Activated CD8-positive, alpha-beta T cell treated with anti-CD3 and anti-CD28 coated beads, Interleukin-2, amount 10 ng/mL, durations not matched to agents 7 days and 5 days (primary cell): Measurements from ENCODE around the gene P2RY1. TPM values are rescaled to one million over a fixed set of nuclear protein-coding genes. Genes with fewer than 3 reads are reported as not detected.

Experiments
- ATAC-seq: fragments of 150-1000 bp; cut with Tn5 transposase; one replicate; pipeline ENCODE4 v1.10.0; 2021; ENCODE audit warnings: moderate library complexity
- CTCF ChIA-PET: fragments of 350-600 bp; sonication (Branson Sonifier 250); formaldehyde crosslinking; loops from one replicate; lab custom pipeline; 2021; ENCODE audit warnings: antibody characterized with exemption; lab: Charles Lee
- POLR2A ChIA-PET: fragments of 350-600 bp; sonication (Branson Sonifier 250); formaldehyde crosslinking; loops from one replicate; lab custom pipeline; 2021; ENCODE audit warnings: antibody characterized with exemption; lab: Charles Lee
- DNase-seq: peaks from one replicate; pipeline ENCODE4 v3.0.0-alpha.2; 2020
- H3K27ac Mint-ChIP-seq: one replicate; pipeline ENCODE4 v1.8.0; 2021; ENCODE audit warnings: mild to moderate bottlenecking, mixed read lengths
- H3K27me3 Mint-ChIP-seq: one replicate; pipeline ENCODE4 v1.8.0; 2021; ENCODE audit warnings: low read depth, mixed read lengths
- H3K36me3 Mint-ChIP-seq: one replicate; pipeline ENCODE4 v1.8.0; 2021; ENCODE audit warnings: low read depth, mixed read lengths
- H3K4me1 Mint-ChIP-seq: one replicate; pipeline ENCODE4 v1.8.0; 2021; ENCODE audit warnings: low read depth, mixed read lengths
- H3K4me3 Mint-ChIP-seq: one replicate; pipeline ENCODE4 v1.8.0; 2021; ENCODE audit warnings: mild to moderate bottlenecking, mixed read lengths
- H3K9me3 Mint-ChIP-seq: one replicate; pipeline ENCODE4 v1.8.0; 2022; ENCODE audit warnings: mixed read lengths; ENCODE audit not compliant: insufficient read depth
- total RNA-seq, 2 experiments: library from RNA; stranded (reverse); gene quantifications; one replicate each; pipeline ENCODE4 v1.2.3, GENCODE V29; 2021

Gene P2RY1
- under 1 TPM; 0.37 to 0.44 TPM for total RNA-seq

DNA sequence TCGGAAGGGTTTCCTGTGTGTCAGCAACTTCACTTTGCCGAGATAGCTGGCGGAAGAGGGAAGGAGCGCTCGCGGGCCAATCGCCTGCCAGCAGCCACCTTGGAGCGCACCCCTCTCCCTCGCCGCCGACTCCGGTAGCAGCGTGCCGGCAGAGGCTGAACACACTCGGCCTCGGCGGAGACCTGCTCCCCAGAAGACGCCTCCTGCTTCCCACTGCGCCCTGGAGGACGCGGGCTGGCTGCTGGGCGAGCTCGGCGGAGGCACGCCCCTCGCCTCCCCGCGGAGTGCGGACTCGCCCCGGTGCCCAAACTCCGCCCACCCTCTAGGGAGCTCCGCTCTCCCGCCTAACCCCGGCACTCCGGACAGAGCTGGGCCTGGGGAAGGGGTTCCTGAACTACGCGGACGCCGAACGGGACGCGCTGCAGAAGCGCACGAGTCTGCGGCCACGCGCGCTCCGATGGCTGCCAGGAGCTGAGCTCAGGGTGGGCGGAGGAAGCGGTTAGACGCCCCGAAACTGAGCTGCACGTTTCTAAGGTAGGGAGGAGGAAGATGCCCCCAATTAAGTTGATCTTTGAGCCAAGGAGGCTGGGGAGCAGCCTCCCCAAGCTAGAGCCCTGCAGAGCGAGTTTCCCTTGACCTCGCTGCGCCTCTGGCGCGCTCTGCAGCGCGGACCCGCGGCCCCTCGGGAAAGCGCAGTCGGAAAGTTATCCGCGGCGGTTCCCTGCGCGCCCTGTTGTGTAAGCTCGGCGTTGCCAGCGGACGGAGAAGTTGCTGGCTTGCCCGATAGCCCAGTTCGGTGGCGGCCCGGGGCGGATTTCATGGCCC, at the start of gene P2RY1:
Gene P2RY1 (plus strand): TSS at position 356 of the 825 bp plus-strand sequence. CDS start 652 bp downstream, outside the sequence.
- ChIA-PET CTCF (interaction anchor here (1.0 kb wide), 1 partner anchor 13 kb away, joined by 3 read pairs; no protein-coding TSS in a partner anchor), POLR2A (no interaction called here)
- Mint-ChIP-seq H3K4me3 (peak within 1 kb of the TSS; percentile 82), H3K27me3 (peaks cover 48% of the 10 kb centered on the region), H3K9me3 (no peaks in the 10 kb centered on the region), H3K27ac (peak within 1 kb of the TSS; percentile 74), H3K4me1 (peaks cover 21% of the 10 kb centered on the region), H3K36me3 (no peaks in the 10 kb centered on the region)
- peak; percentile 84 for ATAC-seq
- peak; percentile 62 for DNase-seq

DNA sequence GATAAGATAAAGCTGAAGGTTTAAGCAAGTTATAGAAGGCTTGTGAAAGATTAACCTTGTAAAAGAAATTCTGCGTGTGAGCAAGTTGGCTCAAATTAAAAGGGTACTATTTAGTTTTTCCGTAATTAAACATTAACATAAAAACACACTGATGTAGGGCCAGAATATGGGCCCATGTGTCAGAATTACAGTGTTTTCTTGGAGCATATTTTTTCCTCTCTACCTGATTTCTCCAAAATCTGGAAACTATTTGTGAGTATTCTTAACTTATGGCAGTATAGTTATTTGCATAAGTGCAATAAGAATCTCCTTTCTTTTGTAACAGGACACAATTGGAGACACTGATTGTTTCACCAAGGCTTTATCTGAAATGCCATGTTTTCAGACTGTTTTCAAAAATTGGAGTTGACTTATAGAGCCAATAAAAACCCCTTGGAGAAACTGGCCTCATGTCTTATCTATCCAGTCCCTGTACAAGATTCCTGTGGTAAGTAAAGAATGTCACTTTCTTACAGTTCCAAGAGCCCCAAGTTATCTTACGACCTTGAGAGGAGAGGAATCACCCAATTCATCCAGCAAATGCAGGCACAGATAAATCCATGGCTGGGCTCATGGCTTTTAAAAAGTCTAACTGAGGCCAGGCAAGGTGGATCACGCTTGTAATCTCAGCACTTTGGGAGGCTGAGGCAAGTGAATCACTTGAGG, 47.8 kb upstream of the P2RY1 start:
- Mint-ChIP-seq H3K4me3 (no peak overlapping the region), H3K36me3 (no peaks in the 10 kb centered on the region), H3K27ac (no peak overlapping the region), H3K4me1 (no peaks in the 10 kb centered on the region), H3K9me3 (no peaks in the 10 kb centered on the region), H3K27me3 (peaks cover 2% of the 10 kb centered on the region)
- CTCF ChIA-PET = no interaction called here
- ATAC-seq (no peak), DNase-seq (no peak)
- POLR2A ChIA-PET = no interaction called here

DNA sequence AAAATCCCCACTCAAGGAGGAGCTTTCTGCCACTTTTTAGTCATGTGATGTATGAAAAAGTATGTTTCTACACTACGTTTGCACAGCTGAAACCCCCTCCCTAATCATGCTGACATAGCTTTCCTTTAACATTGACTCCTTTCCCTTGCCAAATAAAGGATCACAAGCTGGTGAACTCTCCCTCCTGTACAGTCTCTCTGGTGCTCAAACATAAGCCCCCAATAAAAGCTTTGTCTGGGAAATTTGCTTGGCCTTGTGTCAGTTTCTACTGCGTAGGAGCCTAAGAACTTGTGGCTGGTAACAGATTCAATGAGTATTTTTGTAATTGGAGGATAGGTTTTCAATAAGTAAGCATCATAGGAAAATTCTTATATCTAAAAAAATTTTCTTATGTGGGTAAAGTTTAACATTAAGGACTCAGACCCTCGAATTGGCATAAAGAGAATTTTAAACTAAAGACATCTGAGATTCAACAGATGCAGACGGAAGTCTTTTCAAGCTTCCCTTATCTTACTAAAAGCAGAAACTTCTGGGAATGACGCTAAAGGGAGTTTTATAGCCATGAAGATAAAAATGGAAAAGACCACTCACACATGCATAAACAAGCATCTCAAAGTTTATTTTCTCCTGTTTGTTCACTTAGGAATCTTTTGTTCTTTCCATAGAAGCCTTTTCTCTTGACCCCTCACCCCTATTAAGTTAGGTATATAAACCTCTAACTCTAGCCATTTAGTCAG, 44.1 kb upstream of the P2RY1 start:
- DNase-seq (no peak), ATAC-seq (no peak)
- no peaks in the 10 kb centered on the region for H3K36me3 Mint-ChIP-seq
- H3K9me3 Mint-ChIP-seq = no peaks in the 10 kb centered on the region
- H3K4me1 Mint-ChIP-seq = no peaks in the 10 kb centered on the region
- ChIA-PET POLR2A (interaction anchor here (0.6 kb wide), 1 partner anchor 172 kb away, joined by 3 read pairs; no protein-coding TSS in a partner anchor), CTCF (no interaction called here)
- H3K27me3 Mint-ChIP-seq = peaks cover 2% of the 10 kb centered on the region
- no peak overlapping the region for H3K4me3 Mint-ChIP-seq
- H3K27ac Mint-ChIP-seq = no peak overlapping the region

- Mint-ChIP-seq H3K9me3 (no peaks in the 10 kb centered on the region), H3K27me3 (peaks cover 2% of the 10 kb centered on the region), H3K36me3 (no peaks in the 10 kb centered on the region), H3K4me1 (no peaks in the 10 kb centered on the region), H3K4me3 (no peak overlapping the region), H3K27ac (no peak overlapping the region)
- POLR2A ChIA-PET = no interaction called here
- DNase-seq (no peak), ATAC-seq (no peak)
- CTCF ChIA-PET = no interaction called here
Measured at GRCh38 chr3:152793969-152794368, 41.0 kb upstream of the P2RY1 start.

GRCh38 chr3:152797751-152798432, 37.0 kb upstream of the P2RY1 start:
- no peaks in the 10 kb centered on the region for H3K4me1 Mint-ChIP-seq
- DNase-seq = no peak
- no peak for ATAC-seq
- no peak overlapping the region for H3K4me3 Mint-ChIP-seq
- H3K9me3 Mint-ChIP-seq = no peaks in the 10 kb centered on the region
- ChIA-PET CTCF (no interaction called here), POLR2A (interaction anchor here (0.6 kb wide), 2 partner anchors 28 to 1470 kb away, joined by 4 to 5 read pairs; no protein-coding TSS in a partner anchor)
- H3K27ac Mint-ChIP-seq = no peak overlapping the region
- H3K27me3 Mint-ChIP-seq = peaks cover 2% of the 10 kb centered on the region
- no peaks in the 10 kb centered on the region for H3K36me3 Mint-ChIP-seq

DNA sequence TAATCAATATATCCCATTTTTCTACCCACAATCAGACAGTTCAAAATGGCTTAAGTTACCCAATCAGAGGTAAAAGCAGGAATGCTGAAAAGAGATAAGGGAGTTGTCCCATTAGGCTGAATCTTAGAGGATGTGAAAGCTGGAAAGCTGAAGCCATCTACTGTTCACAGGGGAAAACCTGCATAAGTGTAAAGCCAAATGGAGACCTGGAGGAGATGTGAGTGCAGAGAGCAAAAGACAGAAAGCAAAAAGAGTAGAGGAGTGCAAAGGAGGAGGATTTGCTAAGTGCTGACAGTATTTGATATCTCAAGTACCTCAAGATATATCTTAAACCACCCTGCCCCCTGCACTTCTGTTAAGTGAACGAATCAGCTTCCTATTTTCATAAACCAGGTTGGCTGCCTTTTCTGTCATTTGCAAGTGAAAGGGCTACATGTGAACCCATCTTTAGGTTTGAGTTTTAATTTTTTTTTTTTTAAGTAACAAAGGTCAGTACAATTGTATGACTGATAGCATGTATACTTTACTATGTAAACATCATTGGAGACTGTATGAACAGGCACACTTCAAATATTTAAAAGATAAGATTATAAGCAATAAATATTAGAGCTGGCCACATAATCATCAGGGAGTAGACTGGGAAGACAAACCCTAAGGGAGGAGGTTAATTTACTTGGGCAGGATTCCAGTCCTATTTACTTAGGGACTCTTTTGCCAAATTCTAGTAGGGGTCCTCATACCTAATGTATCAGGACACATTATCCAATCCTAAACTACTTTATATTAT, 22.8 kb upstream of the P2RY1 start:
- H3K4me3 Mint-ChIP-seq = no peak overlapping the region
- no peak overlapping the region for H3K27ac Mint-ChIP-seq
- ATAC-seq (no peak), DNase-seq (no peak)
- ChIA-PET CTCF (no interaction called here), POLR2A (no interaction called here)
- H3K36me3 Mint-ChIP-seq = no peaks in the 10 kb centered on the region
- no peaks in the 10 kb centered on the region for H3K9me3 Mint-ChIP-seq
- H3K4me1 Mint-ChIP-seq = no peaks in the 10 kb centered on the region
- peaks cover 2% of the 10 kb centered on the region for H3K27me3 Mint-ChIP-seq

DNA sequence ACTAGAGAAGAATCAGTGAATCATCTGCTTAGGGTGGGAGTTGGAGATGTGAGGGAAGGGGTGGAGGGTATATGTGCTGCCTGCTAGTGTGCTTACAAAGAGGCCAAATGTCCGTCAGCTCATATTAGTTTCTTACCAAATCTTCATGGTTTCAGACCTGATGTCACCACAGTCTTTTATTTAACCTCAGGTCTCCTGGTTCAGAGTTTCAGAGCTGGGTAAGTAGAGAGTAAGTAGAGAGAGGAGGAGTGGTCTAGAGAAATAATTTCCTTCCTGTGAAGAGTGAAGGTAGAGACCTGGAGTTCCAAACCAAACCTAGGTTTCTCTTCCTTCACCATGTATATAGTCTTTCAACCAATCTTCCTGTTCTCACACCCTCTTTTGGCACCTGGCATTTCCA, 17.5 kb upstream of the P2RY1 start:
- ATAC-seq (no peak), DNase-seq (no peak)
- H3K4me1 Mint-ChIP-seq = no peaks in the 10 kb centered on the region
- H3K4me3 Mint-ChIP-seq = no peak overlapping the region
- POLR2A ChIA-PET = no interaction called here
- H3K27me3 Mint-ChIP-seq = peaks cover 6% of the 10 kb centered on the region
- CTCF ChIA-PET = no interaction called here
- no peak overlapping the region for H3K27ac Mint-ChIP-seq
- no peaks in the 10 kb centered on the region for H3K9me3 Mint-ChIP-seq
- no peaks in the 10 kb centered on the region for H3K36me3 Mint-ChIP-seq

GRCh38 chr3:152818027-152818426, 16.9 kb upstream of the P2RY1 start:
- no peak overlapping the region for H3K27ac Mint-ChIP-seq
- ATAC-seq = no peak
- no peaks in the 10 kb centered on the region for H3K36me3 Mint-ChIP-seq
- ChIA-PET POLR2A (no interaction called here), CTCF (no interaction called here)
- no peaks in the 10 kb centered on the region for H3K4me1 Mint-ChIP-seq
- DNase-seq = no peak
- H3K9me3 Mint-ChIP-seq = no peaks in the 10 kb centered on the region
- no peak overlapping the region for H3K4me3 Mint-ChIP-seq
- peaks cover 6% of the 10 kb centered on the region for H3K27me3 Mint-ChIP-seq

DNA sequence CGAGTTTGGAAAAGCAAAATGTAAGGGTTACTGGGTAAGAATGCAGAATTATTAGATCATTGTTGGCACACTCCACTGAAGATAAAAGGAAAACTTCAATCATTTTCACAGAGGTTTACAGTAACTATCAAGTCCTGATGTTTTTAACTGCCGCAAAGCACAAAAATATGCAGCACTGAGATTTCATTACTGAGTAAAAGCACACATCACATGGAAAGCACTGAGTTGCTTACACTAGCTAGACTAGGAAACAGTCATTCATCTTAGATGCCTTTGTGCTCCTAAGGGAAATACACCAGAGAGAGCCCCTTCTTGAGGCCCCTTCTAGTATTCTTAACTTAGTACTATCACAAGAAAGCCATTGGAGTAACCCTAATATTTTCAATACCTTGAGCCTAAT, 11.8 kb upstream of the P2RY1 start:
- no peak overlapping the region for H3K27ac Mint-ChIP-seq

GRCh38 chr3:152823781-152824180, 11.2 kb upstream of the P2RY1 start:
- ChIA-PET POLR2A (no interaction called here), CTCF (interaction anchor here (1.4 kb wide), 1 partner anchor 10 kb away, joined by 3 read pairs; no protein-coding TSS in a partner anchor)
- H3K36me3 Mint-ChIP-seq = no peaks in the 10 kb centered on the region

More for the DNA sequence above, 11.8 kb upstream of the P2RY1 start:
- no peaks in the 10 kb centered on the region for H3K9me3 Mint-ChIP-seq
- no peaks in the 10 kb centered on the region for H3K36me3 Mint-ChIP-seq
- POLR2A ChIA-PET = no interaction called here
- CTCF ChIA-PET = no interaction called here
- ATAC-seq (no peak), DNase-seq (no peak)
- no peak overlapping the region for H3K4me3 Mint-ChIP-seq
- H3K4me1 Mint-ChIP-seq = no peaks in the 10 kb centered on the region
- peaks cover 4% of the 10 kb centered on the region for H3K27me3 Mint-ChIP-seq

DNA sequence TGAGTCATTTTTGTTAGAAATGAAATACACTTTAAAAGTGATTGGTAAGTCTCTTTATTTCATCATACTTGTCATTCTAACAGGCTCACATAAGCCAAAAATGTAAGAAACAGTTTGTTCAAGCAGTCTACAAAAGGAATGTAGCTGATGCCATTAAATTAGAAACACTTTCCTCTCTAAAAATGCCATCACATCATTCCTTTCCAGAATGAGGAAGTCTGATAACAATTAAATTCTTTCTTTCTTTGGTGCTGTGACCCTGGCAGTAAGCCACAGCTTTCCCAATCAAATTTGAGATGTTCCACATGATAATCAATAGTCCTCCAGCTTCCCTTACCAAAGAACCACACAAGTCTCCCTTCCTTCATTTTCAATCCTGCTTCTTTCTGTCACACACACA, 9.4 kb upstream of the P2RY1 start:
- H3K4me1 Mint-ChIP-seq = no peaks in the 10 kb centered on the region
- POLR2A ChIA-PET = no interaction called here
- ATAC-seq = no peak
- no peak overlapping the region for H3K27ac Mint-ChIP-seq
- H3K9me3 Mint-ChIP-seq = no peaks in the 10 kb centered on the region
- CTCF ChIA-PET = no interaction called here
- no peak for DNase-seq
- H3K4me3 Mint-ChIP-seq = no peak overlapping the region
- H3K36me3 Mint-ChIP-seq = no peaks in the 10 kb centered on the region
- peaks cover 2% of the 10 kb centered on the region for H3K27me3 Mint-ChIP-seq

More at GRCh38 chr3:152823781-152824180, 11.2 kb upstream of the P2RY1 start:
- Mint-ChIP-seq H3K27me3 (peaks cover 4% of the 10 kb centered on the region), H3K27ac (no peak overlapping the region), H3K4me3 (no peak overlapping the region), H3K9me3 (no peaks in the 10 kb centered on the region), H3K4me1 (no peaks in the 10 kb centered on the region)
- ATAC-seq (no peak), DNase-seq (no peak)
